Epithelial cell of esophagus (primary cell): Measurements from ENCODE around the gene CEP44.
A peak's percentile ranks its signal among the peaks of the same experiment; 100 is the strongest.

ENCODE experiments used
- DNase-seq: peaks from one replicate; pipeline ENCODE4 v3.0.0; 2010; ENCODE audit warnings: low read depth
- H3K4me3 ChIP-seq: 2 replicates; pipeline ENCODE4 v1.5.1; 2011; ENCODE audit warnings: mild to moderate bottlenecking, low read length, control low read depth
- TF ChIP-seq, protein P1 (sequence below): IDR thresholded peaks from 2 replicates; pipeline ENCODE4 v1.5.1; 2011; ENCODE audit warnings: low read depth, mild to moderate bottlenecking, low read length, control low read depth, inconsistent platforms; ENCODE audit not compliant: insufficient read depth; ENCODE audit errors: missing control alignments

Gene CEP44

DNA sequence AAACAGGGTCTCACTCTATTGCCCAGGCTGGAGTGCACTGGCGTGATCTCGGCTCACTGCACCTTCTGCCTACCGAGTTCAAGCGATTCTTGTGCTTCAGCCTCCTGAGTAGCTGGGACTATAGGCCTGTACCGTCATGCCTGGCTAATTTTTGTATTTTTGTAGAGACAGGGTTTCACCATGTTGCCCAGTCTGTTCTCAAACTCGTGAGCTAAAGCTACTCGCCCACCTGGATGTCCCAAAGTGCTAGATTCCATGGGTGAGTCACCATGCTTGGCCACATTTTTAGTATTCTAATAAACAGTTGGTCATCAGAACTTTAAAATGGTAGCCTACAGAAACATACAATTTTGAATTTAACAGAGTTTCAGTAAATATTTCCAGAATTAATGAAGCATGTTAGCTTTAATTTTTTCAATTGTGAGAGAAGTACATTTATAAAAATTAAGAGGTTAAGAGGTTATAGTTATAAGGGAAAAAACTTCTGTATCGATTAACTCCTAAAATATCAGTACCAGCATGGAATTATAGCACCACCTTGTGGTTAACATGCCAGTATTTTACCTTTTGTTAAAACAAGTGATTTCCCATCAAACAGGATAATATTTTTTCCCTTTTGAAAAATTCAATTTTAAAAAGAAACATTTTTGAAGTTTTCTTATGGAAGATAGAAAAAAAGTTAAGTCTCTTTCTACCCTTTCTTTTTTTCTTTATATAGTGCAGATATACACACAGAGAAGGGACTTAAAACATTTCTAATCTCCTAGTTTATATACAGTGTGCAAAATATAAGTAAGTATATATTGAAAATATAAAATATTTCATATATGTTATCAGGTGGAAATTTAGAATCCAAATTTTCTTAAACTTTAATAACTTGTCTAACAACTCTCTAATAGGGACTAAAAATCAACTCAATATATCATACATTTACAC, 35.4 kb downstream of the CEP44 start:
- no peak overlapping the region for H3K4me3 ChIP-seq
- DNase-seq, result peak; percentile 44
- TF ChIP-seq, protein P1, sequence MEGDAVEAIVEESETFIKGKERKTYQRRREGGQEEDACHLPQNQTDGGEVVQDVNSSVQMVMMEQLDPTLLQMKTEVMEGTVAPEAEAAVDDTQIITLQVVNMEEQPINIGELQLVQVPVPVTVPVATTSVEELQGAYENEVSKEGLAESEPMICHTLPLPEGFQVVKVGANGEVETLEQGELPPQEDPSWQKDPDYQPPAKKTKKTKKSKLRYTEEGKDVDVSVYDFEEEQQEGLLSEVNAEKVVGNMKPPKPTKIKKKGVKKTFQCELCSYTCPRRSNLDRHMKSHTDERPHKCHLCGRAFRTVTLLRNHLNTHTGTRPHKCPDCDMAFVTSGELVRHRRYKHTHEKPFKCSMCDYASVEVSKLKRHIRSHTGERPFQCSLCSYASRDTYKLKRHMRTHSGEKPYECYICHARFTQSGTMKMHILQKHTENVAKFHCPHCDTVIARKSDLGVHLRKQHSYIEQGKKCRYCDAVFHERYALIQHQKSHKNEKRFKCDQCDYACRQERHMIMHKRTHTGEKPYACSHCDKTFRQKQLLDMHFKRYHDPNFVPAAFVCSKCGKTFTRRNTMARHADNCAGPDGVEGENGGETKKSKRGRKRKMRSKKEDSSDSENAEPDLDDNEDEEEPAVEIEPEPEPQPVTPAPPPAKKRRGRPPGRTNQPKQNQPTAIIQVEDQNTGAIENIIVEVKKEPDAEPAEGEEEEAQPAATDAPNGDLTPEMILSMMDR, result peak; percentile 45

DNA sequence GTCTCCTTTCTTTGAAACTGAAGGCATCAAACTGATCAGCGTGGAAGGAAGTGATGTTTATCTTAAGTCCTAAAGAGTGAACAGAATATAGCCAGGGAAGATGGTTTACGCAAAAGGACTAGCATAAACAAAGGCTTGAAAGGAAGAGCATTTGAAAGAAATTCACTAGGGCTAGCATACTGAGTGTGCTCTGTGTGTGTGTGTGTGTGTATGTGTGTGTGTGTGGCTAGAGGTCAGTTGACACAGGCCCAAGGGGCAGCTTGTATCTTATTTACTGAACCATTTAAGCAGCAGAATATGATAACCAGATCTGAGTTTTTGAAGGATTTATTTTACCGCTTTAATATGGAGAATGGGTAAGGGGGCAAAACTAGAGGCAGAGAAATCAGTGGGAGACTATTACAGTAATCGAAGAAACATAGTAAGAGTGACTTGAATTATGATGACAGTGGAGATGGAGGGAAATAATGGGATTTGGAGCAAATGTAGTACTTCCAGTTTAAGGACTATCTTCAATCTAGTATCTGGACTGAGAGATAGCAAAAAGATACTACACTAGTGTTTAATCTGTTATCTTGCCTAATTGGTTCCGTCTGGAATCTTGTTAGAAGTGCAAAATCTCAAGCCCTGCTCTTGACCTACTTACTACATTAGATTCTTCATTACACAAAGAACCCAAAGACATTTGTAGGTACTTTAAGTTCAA, 36.9 kb downstream of the CEP44 start:
- TF ChIP-seq, protein P1, result no peak
- no peak for DNase-seq
- H3K4me3 ChIP-seq, result no peak overlapping the region

DNA sequence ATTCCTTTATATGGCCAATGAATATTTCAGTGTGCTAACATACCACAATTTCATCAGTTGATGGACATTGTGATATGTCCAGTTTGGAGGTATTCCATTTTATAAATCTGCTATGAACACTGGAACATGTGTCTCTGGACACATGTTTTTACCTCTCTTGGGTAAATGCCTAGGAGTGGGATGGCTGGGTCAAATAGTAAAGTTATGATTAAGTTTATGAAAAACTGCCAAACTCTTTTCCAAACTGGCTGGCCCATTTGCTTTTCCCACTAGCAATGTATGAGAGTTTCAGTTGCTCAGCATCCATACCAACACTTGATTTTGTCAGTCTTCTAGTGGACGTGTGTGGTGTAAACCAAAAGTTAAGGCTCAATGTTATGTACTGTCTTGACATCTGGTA, 40.5 kb downstream of the CEP44 start:
- DNase-seq, result no peak
- H3K4me3 ChIP-seq, result no peak overlapping the region
- TF ChIP-seq, protein P1, result no peak

DNA sequence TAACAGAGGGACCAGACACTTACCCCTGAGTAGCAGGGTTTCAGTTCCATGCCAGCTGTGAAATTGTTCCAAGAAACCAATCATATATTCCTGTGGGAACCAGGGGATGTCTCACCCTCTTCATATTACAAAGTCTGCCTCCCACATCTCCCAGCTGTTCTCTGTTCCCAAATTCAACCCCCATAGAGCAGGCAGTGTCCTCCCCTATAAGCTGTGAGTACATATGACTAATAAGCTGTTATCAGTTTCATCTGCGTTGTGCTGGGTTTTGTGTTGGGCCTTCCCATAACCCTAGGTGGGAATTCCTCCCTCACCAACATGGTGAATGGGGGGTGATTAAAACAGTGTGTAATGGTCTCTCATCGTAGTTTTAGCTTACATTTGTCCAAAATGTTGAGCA, 41.0 kb downstream of the CEP44 start:
- TF ChIP-seq, protein P1, result no peak
- H3K4me3 ChIP-seq, result no peak overlapping the region
- DNase-seq, result no peak

DNA sequence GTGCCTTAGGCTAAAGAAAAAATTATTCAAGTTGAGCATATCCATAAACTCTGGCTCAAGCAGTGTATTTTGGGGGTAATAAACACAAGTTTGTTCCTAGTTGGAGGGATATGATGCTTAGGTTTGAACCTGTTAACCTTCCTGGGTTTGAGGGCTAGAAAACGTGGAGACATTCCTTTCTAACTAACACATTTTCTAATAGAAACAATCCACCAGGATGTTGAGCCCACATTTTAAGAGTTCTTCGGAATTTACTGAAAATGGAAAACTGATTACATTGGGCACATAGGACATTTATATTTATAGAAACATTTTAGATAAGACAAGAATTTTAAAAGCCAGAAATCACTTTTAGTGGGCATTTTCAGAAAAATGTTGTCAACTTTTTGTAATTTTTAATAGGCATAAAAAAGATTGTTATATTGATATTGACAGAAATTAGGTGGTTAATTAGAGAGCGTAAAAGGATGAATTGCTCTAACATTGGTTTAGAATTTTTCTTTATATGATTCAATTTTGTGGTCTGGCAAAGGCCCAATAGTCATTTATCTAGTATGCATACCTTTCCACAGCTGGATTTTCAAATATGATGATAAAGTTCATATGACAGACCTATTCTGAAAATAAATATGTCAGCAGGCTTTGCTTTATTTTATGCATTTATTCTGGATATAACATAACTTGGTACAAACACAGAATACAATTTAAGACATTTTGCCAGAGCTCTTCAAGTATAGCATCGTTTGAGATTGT, 49.2 kb downstream of the CEP44 start:
- TF ChIP-seq, protein P1, result no peak
- H3K4me3 ChIP-seq, result no peak overlapping the region
- peak; percentile 66 for DNase-seq

DNA sequence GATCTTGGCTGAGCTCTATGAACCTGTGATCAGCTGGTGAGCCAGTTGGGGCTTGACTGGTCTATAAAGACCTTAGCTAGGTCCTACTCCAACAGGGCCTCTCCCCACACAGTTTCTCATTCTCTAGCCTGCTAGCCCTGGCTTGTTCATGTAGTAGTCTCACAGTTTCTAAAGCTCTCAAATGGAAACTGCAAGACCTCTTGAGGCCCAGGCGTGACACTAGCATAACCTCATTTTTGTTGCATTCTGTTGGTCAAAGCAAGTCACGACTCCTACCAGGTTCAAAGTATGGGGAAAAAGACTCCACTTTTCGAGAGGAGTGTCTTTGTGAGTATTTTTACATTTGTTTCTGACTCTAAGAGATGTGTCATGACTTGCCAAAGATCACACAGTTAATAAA, 50.9 kb downstream of the CEP44 start:
- DNase-seq, result peak; percentile 89
- no peak overlapping the region for H3K4me3 ChIP-seq
- TF ChIP-seq, protein P1, result no peak
